22Rv1 (cell line): ENCODE measurements around the gene UBLCP1.
"Not testable (repeated sequence)": the region's sequence is repeated elsewhere in the genome, so short reads cannot be mapped to it uniquely, and the experiment has no call there.

ENCODE experiments used
- H3K27ac ChIP-seq: fragments of 450-650 bp; 2 replicates; pipeline ENCODE4 v1.5.1; 2017
- ZFX ChIP-seq: fragments of 450-650 bp; IDR thresholded peaks from 2 replicates; pipeline ENCODE4 v1.6.1; 2017; ENCODE audit warnings: antibody characterized with exemption, borderline replicate concordance
- TF ChIP-seq, protein P1 (sequence below): fragments of 450-650 bp; IDR thresholded peaks from 2 replicates; pipeline ENCODE4 v1.5.1; 2017; ENCODE audit warnings: mild to moderate bottlenecking

Gene UBLCP1

DNA sequence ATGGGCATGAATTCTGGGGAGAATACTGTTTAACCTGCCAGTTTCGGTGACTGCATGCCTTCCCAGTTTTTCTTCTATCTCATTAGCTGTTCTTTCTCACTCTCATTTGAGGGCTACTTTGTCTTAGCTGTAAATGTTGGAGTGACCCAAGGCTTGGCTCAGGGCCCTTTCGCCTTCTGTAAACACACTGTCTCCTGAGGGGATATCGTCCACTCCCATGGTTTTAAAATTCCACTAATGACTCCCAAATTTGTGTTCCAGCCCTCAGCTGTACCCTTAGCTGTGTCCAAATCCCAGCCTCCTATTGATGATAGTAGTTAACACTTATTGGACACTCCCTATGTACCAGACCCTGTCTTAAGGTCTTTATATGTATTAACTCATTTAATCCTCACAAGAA lies 39.6 kb upstream of the UBLCP1 start:
- no peak for TF ChIP-seq ZFX
- TF ChIP-seq, protein P1, sequence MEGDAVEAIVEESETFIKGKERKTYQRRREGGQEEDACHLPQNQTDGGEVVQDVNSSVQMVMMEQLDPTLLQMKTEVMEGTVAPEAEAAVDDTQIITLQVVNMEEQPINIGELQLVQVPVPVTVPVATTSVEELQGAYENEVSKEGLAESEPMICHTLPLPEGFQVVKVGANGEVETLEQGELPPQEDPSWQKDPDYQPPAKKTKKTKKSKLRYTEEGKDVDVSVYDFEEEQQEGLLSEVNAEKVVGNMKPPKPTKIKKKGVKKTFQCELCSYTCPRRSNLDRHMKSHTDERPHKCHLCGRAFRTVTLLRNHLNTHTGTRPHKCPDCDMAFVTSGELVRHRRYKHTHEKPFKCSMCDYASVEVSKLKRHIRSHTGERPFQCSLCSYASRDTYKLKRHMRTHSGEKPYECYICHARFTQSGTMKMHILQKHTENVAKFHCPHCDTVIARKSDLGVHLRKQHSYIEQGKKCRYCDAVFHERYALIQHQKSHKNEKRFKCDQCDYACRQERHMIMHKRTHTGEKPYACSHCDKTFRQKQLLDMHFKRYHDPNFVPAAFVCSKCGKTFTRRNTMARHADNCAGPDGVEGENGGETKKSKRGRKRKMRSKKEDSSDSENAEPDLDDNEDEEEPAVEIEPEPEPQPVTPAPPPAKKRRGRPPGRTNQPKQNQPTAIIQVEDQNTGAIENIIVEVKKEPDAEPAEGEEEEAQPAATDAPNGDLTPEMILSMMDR = no peak
- H3K27ac ChIP-seq = no peak overlapping the region

- no peak overlapping the region for H3K27ac ChIP-seq
- no peak for TF ChIP-seq ZFX
- TF ChIP-seq, protein P1 = no peak
These were observed 38.6 kb upstream of the UBLCP1 start for GRCh38 chr5:159224471-159224870.

DNA sequence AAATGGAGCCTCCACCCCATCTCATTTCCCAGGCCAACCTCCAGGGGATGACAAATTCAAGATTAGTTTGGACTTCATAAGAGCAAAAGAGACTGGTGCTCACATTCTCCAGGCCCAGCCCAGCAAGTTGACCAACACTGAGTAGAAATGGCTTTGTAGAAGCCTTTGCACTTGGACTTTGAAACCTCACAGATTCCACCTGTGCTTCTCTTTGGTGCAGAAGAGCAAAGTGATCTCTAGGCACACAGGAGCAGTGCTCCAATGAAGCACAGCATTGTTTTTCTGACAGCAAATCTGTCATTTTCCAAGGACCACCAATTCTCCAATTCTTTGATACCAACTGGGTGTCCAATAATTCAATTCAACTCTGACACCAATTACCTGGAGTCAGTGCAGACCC lies 36.6 kb upstream of the UBLCP1 start:
- TF ChIP-seq, protein P1 = no peak
- no peak for TF ChIP-seq ZFX
- no peak overlapping the region for H3K27ac ChIP-seq

DNA sequence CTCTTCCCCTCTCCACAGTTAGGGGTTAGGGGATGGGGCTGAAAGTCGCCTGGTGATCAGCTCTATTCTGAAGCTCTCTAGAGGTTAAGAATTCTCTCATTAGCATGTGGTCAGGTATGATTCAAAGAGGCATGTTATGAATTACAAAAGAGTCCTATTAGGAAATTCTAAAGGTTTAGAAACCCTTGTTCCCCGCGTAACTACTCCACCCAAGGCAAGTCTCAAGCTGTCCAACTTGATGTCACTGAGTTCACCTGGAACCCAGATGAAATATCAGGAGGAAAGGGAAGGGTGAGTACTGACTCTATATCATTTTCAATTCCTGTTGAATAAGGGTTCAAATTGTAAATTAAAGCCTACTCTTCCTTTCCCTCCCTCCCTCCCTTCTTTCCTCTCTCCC lies 35.6 kb upstream of the UBLCP1 start:
- no peak overlapping the region for H3K27ac ChIP-seq
- no peak for TF ChIP-seq ZFX
- TF ChIP-seq, protein P1 = no peak

DNA sequence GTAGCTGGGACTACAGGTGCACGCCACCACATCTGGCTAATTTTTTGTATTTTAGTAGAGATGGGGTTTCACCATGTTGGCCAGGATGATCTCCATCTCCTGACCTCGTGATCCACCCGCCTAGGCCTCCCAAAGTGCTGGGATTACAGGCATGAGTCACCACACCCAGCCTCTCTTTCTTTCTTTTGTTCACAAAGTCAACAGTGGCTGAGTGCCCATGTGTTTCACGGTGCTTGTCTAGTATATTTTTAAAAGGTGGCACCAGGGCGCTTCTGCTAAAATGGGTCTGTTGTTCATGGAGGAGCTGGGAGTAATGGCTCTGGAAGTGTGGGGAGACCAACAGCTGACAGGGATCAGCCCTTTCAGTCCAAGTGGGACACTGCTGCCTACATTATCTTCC lies 35.0 kb upstream of the UBLCP1 start:
- not testable (repeated sequence) for H3K27ac ChIP-seq

GRCh38 chr5:159230657-159231056 lies 32.4 kb upstream of the UBLCP1 start:
- TF ChIP-seq ZFX = no peak
- TF ChIP-seq, protein P1 = no peak
- H3K27ac ChIP-seq = no peak overlapping the region

DNA sequence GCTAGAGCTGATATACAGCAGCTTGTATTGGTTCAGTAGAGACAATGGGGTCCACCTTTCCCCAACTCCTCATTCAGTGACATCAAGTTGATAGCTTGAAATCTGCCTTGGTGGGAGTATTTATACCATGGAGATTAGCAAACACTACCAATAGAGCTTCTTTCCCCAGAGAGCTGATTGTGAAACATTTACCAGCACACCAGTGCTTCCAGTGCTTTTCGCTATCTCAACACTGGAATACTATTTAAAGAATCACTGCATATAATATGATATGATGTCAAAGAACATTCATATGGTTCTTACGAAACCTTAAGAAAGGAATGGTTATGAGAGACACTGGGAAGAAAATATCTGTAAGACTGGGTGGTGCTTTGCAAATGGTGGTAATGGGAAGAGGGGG lies 31.9 kb upstream of the UBLCP1 start:
- no peak overlapping the region for H3K27ac ChIP-seq
- TF ChIP-seq, protein P1 = no peak
- TF ChIP-seq ZFX = no peak

DNA sequence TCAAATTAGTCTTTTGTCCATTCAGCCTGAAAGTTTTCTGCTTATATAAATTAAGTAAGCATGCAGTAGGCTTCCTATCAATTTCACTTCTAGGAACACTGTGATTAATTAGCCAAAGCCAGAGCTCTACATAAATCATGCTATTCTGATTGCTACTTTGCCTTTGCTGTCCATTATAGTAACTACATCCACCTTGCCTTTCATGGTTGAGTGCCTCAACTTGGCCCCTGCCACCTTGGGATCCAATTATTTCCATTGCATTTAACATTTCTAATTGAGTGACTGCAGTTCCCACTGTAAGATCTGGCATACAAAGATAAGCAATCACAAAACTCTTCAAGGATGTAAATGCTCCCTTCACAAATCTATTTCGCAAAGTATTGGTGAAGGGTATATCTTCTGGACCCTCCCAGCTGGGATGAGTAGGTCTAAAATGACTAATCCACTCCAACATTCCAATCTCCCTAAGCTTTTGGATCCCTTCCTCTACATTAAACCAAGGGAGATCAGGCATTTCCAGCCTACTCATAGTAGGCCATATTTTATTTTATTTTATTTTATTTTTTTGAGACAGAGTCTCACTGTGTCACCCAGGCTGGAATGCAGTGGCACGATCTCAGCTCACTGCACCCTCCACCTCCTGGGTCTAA lies 27.1 kb upstream of the UBLCP1 start:
- H3K27ac ChIP-seq = not testable (repeated sequence)
